Superior temporal gyrus (tissue), 1 donor: ENCODE measurements around the gene SDK1.

Experiments
- DNase-seq: peaks from one replicate; pipeline ENCODE4 v3.0.0-alpha.2; 2016; ENCODE audit errors: extremely low spot score

SDK1 gene

GRCh38 chr7:4178416-4178815, 877.4 kb downstream of the SDK1 start:
- DNase-seq, result no peak

- DNase-seq, result no peak
Measured at GRCh38 chr7:4178916-4179687, 878.0 kb downstream of the SDK1 start.

DNA sequence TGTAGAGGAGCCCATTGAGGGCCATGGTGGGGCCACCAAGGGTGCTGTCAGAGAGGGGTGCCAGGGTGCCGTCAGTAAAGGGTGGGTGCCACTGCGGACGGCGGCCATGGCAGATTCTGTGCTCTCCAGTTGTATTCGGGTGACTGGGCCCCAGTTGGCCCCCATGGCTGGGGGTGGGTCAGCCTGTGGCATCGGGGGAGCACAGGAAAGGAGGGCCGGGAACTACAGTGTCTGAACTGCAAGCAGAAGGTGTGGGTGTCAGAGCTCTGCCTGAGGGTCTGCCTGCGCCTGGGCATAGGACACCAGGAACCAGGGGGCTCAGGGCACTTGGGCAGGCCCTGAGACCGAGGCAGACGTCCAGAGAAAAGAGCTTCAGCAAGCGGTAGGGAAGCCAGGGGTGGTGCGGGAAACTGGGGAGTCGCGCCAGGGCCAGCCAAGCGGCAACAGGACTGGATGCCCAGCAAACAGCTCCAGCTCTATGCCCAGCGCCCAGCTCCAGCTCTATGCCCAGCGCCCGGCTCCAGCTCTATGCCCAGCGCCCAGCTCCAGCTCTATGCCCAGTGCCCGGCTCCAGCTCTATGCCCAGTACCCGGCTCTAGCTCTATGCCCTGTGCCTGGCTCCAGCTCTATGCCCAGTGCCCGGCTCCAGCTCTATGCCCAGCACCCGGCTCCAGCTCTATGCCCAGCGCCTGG, 878.8 kb downstream of the SDK1 start:
- no peak for DNase-seq

DNA sequence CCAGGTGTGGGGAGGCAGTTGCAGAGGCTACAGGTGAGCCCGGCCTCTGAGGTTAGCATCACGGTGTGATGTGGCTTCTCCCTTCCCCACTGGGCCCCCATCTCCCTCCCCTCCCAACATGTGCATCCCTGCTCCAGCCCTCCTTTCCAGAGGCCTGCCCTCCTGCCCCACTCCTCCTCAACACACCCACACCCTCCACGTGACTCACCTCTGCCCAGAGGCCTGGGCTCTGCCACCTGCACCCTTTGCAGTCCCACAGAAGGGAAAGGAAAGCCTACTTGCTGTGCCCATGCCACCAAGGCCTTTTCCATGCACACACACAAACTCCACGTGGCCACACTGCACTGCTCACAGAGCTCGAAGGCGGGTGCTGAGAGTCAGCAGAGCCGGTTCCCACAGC, 880.4 kb downstream of the SDK1 start:
- no peak for DNase-seq

DNA sequence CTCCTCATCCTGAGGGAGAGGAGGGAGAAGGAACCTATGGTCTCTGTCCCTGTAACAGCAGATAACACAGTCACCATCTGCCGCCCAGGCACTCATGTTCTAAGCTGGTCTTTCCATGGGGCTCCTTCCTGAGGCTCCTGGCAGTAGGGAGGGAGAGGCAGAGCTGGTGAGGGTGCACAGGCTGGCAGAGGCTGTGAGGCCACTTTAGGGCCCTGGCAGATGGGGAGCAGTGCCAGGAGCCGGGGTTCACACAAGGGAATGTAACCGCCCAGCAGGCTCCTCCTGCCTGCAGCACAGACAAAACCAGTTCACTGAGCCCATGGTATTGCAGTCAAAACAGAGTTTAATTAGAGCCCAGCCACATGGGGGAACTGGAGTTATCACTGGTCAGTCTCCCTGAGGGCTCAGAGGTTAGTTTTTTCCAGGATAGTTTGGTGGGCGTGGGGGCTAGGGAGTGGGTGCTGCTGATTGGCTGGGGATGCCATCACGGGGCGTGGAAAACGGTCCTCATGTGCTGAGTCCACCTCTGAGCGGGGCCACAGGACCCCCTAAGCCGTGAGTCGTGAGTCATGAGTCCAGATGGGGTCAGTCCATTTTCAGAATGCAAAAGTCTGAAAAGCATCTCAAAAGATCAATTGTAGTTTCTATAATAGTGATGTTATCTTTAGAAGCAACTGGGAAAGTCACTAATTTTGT, 881.7 kb downstream of the SDK1 start:
- no peak for DNase-seq

GRCh38 chr7:4184653-4185052, 883.6 kb downstream of the SDK1 start:
- DNase-seq, result no peak

- DNase-seq, result no peak
Measured at GRCh38 chr7:4185136-4185535, 884.1 kb downstream of the SDK1 start.

GRCh38 chr7:4185721-4186512, 884.9 kb downstream of the SDK1 start:
- DNase-seq, result no peak

- DNase-seq, result no peak
Measured at GRCh38 chr7:4186513-4186780, 885.4 kb downstream of the SDK1 start.

DNA sequence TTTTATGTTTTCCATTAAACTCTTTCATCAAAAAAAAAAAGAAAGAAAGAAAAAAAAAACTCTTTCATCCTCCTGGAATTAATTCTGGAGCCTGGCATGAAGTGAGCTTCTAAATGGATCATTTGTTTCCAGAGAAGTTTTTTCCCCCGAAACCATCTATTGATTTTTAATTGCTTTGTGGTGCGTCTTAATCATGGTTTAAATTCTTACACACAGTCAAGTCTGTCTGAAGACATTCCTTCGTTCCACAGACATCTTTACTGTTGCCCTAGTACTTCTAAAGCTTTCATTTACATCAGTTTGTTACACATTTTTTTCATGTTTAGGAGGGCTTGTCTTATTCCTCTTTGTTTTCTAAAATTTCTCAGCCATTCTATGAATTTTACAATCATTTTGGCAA, 887.6 kb downstream of the SDK1 start:
- DNase-seq, result no peak

DNA sequence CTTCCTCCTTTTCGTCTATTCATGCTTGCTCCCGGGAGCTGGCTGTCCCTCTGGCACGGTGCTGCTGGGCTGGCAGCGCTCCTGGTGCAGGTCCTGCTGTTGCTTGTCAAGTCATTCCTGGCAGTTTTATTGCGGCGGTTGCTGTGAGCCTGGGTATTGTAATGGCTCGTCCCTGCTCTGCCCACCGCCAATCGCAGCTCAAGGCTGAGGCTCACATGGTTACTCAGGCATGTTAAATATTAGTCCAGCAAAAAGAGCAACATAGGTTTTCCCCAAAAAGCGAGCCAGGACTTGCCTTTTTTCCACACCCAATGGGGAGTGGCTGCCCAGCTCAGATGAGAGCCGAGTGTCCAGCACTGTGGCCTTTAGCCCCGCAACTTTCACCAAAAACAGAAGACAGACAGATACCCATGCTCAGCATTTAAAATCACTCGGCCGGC, 888.1 kb downstream of the SDK1 start:
- peak; percentile 35 for DNase-seq

- DNase-seq, result no peak
Measured at GRCh38 chr7:4190010-4190981, 889.2 kb downstream of the SDK1 start.

DNA sequence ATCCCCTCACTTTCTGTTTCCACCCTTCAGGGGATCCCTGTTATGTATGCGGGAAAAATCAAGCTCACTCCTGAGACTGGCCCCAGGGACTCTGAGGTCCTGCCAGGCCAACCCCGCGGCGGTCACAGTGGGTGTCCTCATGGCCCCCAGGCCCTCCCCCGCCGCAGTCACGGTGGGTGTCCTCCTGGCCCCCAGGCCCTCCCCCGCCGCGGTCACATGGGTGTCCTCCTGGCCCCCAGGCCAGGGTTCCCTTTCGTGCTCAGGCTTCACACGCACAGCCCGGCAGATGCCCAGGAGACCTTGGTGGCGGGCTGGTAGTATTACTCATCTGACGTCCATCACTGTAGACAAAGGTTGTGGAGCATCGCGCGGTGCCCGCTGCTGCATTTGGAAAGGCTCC, 890.0 kb downstream of the SDK1 start:
- DNase-seq, result no peak

DNA sequence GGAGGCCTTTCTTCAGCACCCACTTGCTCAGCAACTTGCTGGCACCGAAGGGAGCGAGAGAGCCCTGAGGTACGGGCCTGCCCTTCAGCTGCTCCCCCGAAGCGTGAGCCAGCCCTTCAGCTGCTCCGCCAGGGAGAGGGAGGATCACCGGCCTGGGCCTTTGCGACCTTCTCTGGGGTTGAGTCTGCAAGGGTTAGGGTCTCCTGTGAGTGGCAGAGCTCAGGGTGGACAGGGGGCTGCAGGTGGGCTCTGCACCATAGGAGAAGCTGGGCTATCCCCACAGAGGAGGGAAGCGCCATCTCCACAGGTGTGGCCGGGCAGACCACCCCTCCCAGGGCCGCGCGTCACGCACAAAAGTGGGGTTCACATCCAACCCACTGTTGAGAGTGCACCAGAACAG, 890.5 kb downstream of the SDK1 start:
- no peak for DNase-seq

DNA sequence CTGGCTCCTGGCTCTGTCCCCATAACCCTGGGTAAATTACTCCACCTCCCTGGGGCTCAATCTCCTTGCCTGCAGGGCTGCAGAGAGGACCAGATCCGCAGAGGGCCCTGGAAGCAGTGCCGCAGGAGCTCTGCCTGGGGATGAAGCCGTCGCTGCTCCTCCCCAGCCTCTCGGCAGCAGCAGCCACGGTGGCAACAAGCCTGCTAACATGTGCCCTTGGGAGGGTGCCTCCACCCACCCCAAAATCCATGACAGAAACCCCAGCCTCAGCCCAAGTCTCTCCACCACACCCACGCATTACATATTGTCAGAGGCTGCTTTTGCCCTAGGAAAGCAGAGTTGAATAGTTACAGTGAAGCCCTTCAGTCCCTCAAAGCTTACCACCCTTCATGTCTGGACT, 894.6 kb downstream of the SDK1 start:
- DNase-seq, result no peak

DNA sequence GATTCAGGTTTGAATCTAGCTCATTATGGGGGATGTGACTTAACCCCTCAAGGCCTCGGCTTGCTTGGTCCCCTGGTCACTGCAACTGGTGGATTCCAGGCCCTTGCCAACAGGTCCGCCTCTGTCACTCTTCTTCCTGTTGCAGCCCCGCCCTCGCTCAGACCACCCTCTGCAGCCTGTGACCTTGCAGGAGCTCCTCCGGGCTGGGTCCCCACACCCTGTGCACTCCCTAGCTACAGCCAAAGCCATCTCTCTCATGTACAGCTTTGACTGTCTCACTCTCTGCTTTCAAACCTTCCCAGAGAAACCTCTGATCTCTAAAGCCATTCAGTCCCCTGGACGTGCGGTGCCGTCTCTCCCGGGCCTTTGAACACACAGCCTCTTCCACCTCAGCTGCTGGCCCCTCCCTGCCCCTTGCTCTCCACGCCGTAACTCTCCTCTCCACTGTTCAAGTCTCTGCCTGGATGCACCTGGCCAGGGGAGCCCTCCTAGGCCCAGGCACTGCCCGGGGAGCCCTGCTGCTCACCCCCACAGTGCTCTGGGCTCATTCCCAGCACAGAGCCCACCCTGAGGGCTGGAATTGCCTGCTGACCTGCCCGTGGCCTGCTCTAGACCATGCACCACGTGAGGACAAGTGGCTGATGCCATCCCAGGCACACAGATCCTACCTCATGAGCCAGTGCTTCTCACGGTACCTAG, 895.2 kb downstream of the SDK1 start:
- no peak for DNase-seq

DNA sequence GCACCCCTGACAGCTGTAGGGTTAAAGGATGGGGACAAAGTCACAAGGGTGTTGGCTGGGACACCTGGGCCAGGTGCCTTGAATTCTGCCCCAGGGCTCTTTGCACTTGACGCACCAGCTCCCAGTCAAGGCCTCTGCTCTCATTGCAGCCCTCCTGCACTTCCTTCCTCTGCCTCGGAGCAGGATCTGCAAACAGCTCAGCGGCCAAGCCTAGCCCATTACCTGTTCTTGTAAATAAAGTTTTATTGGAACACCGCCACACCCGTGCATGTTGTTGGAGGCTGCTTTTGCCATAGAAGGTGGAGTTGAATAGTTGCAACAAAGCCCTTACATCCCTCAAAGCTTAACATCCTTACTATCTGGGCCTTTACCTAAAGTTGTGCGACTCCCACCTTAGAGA, 897.2 kb downstream of the SDK1 start:
- no peak for DNase-seq

- DNase-seq, result no peak
Measured at GRCh38 chr7:4200546-4201094, 899.6 kb downstream of the SDK1 start.

DNA sequence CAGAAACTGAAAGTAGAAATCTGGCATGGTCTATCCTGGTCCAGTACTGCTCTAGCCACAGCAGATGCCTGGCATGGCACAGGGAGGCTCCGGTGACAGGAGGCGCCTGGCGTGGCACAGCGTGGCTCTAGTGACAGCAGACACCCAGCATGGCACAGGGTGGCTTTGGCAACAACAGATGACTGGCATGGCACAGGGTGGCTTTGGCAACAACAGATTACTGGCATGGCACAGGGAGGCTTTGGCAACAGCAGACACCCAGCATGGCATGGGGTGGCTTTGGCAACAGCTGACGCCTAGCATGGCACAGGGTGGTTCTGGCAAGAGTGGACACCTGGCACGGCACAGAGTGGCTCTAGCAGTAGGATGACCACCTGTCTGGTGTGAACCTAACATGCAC, 900.5 kb downstream of the SDK1 start:
- DNase-seq, result no peak

- no peak for DNase-seq
Measured at GRCh38 chr7:4202154-4202736, 901.2 kb downstream of the SDK1 start.
